Renal cortical epithelial cell (primary cell): Measurements from ENCODE around the gene SLC35C1. TPM values are rescaled to one million over a fixed set of nuclear protein-coding genes. Genes with fewer than 3 reads are reported as not detected.

Experiments used
- DNase-seq: peaks from one replicate; pipeline ENCODE4 v3.0.0-alpha.2; 2011; ENCODE audit warnings: low read depth
- total RNA-seq: library from RNA; depleted of rRNA; stranded (reverse); fragments of >200 nt; gene quantifications from 2 replicates; pipeline ENCODE4 v1.2.3, GENCODE V29; 2014

The SLC35C1 gene
- total RNA-seq: 14.9 and 17.9 TPM in 2 replicates

DNA sequence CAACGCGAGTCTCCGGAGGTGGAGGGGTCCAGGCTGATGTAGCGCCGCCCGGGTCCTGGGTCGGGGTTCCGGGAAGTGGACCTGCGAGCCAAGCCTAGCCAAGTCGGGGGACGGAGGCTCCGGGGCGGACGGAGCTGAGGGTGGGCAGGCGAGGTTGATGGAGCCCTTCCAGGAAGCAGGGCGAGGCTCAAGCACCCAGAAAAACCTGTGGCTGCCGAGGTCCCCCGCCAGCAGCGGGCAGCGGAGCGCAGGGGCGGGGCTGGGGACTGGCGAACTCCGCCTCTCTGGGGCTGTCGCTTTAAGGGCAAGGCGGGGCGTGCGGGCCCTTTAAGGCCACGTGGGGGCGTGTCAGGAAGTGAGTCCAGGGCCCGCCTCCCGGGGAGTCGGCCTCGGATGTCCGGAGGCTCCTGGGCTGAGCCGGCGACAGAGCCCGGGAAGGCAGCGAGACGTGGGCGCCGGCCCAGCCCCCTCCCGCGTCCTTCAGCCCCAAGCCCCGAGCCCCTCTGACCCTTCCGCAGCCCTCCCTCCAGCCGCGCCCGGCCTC is at the start of gene SLC35C1:
Gene SLC35C1, plus strand, starts transcription at position 389 of the 544 bp plus-strand sequence. CDS start 653 bp downstream, outside the sequence.
- peak; percentile 81 for DNase-seq

- DNase-seq: no peak
Observed at GRCh38 chr11:45755281-45755859, 49.6 kb upstream of the SLC35C1 start.

DNA sequence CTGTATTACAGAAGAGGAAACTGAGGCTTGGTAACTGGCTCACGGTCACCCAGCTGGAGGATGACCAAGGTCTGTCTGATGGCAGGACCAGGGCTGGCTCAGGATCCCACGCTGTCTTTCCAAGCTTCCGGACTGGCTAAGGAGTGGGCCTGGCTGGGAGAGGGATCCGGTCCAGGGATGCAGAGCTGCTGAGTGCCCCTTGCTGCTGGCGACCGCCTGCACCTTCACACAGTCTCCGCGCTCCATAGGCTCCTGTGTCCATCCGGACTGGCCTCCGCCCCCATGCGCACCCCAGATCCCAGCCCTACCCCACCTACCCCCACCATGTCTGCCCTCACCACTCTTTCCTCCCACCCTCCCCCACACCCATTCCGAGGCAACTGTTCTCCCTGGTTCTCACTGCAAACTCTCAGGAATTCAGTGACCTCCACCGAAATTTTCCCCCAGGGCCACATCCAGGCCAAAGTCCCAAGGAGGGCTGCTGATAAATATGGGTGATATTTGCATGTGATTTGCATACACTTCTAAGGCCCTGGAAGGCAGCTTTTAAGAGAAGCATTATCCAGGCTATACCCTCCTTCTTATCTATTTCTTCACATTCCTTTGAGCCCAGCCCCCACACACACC is 48.5 kb upstream of the SLC35C1 start:
- no peak for DNase-seq

- no peak for DNase-seq
Observed at GRCh38 chr11:45757672-45758071, 47.3 kb upstream of the SLC35C1 start.

GRCh38 chr11:45761659-45762058 is 43.3 kb upstream of the SLC35C1 start:
- no peak for DNase-seq

DNA sequence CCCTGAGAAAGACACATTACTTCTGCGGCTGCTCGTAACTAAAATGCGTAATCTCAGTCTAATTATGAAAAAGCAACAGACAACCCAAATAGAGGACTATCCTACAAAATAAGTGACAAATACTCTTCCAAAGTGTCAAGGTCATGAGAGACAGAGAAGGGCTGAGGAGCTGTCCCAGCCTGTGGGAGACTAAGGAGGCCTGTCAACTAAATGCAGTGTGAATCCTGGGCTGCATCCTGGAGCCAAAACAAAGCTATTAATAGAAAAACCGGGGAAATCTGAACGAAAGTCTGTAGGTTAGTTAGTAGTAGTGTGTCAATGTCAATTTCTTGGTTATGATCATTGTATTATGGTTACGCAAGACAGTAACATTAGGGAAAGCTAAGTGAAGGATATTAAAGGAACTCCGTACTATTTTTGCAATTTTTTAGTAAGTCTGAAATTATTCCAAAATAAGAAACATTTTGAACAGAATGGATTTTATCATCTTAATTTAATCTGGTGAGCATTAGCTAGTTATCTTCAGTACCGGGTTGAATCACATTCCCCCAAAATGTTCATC is 39.8 kb upstream of the SLC35C1 start:
- DNase-seq: no peak

DNA sequence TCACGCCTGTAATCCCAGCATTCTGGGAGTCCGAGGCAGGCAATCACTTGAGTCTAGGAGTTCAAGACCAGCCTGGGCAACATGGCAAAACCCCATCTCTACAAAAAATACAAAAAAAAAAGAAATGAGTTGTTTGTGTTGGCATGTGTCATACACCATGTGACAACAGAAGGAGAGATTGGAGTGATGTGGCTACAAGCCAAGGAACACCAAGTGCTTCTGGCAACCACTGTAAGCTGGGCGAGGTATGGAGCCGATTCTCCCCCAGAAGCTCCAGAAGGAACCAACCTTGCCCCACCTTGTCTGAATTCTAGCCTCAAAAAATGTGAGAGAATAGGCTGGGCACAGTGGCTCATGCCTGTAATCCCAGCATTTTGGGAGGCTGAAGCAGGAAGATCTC is 39.1 kb upstream of the SLC35C1 start:
- peak; percentile 2 for DNase-seq

GRCh38 chr11:45766469-45766868 is 38.5 kb upstream of the SLC35C1 start:
- DNase-seq: no peak

- DNase-seq: no peak
Observed at GRCh38 chr11:45768486-45768885, 36.5 kb upstream of the SLC35C1 start.

DNA sequence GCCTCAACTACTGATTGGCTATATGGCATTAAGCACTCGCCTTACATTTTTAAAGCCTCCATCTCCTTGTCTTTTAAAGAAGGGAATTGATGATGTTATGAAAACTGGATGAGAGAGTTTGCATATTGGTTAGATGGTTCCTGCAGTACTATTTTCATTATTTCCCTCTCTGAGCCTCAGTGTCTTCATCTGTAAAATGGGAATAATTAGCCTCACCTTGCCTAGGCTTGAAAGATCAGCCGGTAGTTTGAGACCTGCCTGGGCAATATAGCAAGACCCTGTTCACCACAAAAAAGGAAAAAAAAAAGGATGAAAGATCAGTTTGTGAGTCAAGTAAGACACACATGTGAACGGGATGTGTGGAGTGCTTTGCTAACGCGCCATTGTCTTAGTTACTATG is 35.0 kb upstream of the SLC35C1 start:
- no peak for DNase-seq

- DNase-seq: peak; percentile 14
Observed at GRCh38 chr11:45771193-45771565, 33.8 kb upstream of the SLC35C1 start.

DNA sequence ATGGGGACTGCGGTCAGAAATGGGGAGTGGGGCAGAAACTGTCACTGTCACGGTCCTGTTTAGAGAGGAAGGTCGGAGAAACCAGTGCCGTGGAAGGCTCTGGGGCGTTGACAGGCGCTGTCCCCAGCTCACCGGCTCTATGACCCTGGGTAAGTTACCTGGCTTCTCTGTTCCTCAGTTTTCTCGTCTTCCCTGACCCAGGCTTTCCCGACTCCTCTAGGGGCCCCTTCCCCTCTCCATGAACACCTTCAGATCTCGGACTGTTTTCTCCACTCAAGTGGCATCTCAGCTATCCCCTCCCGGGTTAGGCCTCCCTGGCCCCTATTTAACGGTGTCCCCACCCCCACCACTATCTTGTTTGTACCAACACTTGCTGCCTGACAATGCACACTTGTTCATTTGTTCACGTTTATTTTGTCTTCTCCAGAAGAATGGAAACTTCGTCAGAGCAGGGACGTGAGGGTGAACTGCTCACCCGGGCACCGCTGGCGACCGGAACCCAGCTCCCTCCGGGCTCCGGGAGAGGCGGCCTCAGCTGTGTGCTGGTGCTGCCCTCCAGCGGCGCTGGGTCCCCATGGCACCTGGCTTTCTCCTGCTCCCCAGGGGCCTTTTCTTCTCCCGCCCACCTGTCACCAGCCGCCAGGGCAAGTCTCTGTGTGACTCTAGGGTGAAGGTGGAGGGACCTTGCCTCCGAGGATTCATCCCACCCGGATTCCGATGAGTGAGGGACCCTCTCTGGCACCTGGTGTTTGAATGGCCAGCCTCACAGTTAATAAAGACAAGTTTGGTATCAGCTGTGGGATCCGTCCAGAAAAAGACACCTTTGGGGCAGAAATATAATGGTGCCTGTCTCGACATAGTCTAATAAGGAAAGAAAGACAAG is 33.1 kb upstream of the SLC35C1 start:
- DNase-seq: peak; percentile 43

GRCh38 chr11:45772449-45772774 is 32.5 kb upstream of the SLC35C1 start:
- no peak for DNase-seq

DNA sequence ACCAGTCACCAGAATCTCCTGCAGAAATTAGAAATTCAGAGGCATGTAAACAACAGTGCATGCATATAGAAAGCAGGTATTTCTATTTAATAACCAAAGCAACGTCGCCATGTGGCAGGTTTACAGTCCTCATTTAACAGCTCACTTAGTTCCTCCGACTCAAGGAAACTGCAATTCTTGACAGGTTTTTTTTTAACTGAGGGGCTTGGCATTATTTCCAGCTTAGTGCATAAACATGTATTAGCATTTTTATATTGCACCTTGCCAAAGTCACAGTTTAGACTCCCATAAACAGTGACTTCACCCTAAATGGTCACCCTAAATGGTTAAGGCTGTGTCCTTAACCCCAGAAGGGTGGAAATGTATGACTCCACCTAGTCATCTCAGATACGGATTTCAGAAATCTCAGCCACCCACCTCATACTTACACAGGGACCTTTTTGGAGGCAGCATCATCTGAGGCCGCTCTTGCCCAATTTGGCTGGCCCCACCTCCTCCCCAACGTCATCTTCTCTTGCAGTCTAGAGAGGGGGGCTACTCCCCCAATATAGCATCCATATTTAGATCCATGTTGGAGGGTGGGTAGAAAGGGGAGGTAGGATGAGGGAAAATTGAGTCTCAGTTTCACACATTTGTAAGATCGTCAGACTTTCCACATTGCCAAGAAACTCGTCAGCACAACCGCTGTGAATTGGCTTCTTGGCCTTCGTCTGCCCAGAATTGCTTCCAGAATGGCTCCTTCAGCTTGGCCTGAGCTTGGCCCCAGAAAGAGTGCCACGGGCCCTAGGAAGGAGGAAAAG is 31.8 kb upstream of the SLC35C1 start:
- DNase-seq: no peak

GRCh38 chr11:45773786-45774655 is 30.9 kb upstream of the SLC35C1 start:
- DNase-seq: no peak

GRCh38 chr11:45774786-45775185 is 30.2 kb upstream of the SLC35C1 start:
- no peak for DNase-seq

DNA sequence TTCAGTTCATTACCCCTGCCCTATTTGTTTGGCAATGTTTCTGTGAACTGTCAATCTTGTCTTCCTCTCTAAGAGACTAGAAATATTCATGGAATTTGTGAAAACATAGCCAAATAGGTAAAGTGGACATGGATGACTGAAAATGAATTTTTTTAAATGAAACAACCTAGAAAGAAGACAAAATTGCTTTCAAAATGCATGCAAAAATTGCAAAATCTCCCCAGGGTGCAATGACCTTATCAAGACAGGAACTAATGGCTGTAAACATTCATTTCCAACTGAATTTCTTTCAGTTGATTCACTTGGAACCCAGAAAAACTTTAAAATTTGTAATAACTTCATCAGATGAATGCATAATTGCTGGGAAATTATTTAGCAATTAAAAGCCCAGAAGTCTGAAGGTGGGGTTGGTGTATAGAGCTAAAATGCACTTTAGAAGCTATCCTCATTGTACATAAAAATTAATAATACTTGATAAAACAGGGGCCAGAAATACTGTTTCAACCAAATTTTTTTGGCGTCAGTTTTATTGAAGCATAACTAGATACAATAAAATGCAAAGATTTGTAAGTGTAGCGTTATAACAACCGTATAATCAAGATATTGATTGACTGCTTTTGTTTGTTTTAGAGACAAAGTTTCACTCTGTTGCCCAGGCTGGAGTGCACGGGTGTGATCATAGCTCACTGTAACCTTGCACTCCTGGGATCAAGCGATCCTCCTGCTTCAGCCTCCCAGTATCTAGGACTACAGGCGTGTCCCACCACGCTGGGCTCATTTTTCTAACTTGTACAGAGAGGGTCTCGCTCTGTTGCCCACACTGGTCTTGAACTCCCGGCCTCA is 27.6 kb upstream of the SLC35C1 start:
- DNase-seq: peak; percentile 19

DNA sequence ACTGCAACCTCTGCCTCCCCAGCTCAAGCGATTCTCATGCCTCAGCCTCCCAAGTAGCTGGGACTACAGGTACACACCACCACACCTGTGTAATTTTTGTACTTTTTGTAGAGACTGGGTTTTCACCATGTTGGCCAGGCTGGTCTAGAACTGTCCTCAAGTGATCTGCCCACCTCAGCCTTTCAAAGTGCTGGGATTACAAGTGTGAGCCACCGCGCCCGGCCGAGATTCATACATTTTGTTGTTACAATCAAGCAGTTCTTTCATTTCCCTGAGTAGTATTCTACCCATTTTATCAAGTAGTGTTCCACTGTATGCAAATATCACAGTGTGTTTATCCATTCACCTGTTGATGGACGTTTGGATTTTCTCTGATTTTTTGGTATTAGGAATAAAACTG is 26.6 kb upstream of the SLC35C1 start:
- DNase-seq: no peak

DNA sequence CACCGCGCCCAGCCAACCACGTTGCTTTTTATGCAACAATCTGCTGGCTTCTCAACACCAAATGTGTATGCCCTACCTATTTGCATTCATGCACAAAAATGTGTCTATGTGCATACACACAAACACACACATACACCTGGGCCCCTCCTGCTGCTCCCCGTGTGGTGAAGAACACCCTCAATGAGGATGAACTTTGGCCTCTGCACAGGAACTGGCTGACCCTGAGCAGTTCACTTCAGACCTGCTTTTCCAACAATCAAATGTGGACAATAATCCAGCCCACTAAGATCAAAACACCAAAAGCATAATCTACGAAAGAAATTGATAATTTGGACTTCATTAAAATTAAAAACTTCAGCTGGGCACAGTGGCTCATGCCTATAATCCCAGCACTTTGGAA is 25.3 kb upstream of the SLC35C1 start:
- DNase-seq: no peak

DNA sequence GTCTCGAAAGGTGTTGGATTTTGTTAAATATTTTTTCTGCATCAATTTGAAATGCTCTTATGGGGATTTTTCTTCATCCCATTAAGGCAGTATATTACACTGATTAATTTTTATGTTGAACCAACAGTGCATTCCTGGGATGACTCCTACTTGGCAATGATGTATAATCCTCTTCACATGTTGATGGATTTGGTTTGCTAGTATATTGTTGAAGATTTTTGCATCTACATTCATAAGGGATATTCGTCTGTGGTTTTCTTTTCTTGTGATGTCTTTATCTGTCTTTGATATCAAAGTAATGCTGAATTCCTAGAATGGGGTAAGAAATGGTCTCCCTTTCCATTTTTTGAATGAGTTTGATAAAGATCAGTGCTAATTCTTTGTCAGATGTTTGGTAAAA is 18.7 kb upstream of the SLC35C1 start:
- DNase-seq: no peak
